ENCODE data around the gene SRF. TPM values are rescaled to one million over a fixed set of nuclear protein-coding genes. Genes with fewer than 3 reads are reported as not detected.
"Not testable (repeated sequence)": the region's sequence is repeated elsewhere in the genome, so short reads cannot be mapped to it uniquely, and the experiment has no call there.

The SRF gene
- total RNA-seq, 3 donors from 2014 or later (not counting 1 experiment from before 2014, with no cell fraction given): 31.6 to 33.0 (median 32.0) TPM

GRCh38 chr6:43138267-43138666 is 32.8 kb upstream of the SRF start:
- 95% methylated on average over 3 of the region's 3 CpGs for WGBS (ENCODE audit: insufficient coverage)
- no peak overlapping the region for H3K27ac ChIP-seq (ENCODE audit: low read length)
- no peaks in the 10 kb centered on the region for H3K9me3 Mint-ChIP-seq

DNA sequence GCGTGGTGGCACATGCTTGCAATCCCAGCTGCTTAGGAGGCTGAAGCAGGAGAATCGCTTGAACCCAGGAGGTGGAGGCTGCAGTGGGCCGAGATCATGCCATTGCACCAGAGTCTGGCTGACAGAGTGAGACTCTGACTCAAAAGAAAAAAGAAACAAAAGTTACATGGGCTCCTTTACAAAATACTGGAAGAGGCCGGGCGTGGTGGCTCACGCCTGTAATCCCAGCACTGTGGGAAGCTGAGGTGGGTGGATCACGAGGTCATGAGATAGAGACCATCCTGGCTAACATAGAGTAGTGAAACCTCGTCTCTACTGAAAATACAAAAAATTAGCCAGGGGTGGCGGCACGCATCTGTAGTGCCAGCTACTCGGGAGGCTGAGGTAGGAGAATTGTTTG is 31.1 kb upstream of the SRF start:
- H3K4me3 Mint-ChIP-seq; H3K27ac Mint-ChIP-seq; H3K36me3 ChIP-seq (ENCODE audit: control insufficient read depth, insufficient read depth, low read length); H3K27me3 Mint-ChIP-seq (ENCODE audit: low read depth in 2 of 2); DNase-seq; H3K27ac ChIP-seq (ENCODE audit: low read length); ATAC-seq; H3K4me3 ChIP-seq (ENCODE audit: low read length); H3K36me3 Mint-ChIP-seq; H3K27me3 ChIP-seq (ENCODE audit: control insufficient read depth, insufficient read depth, low read length); H3K9me3 ChIP-seq (ENCODE audit: control insufficient read depth, insufficient read depth, low read length); H3K9me3 Mint-ChIP-seq: not testable (repeated sequence)
- peaks cover 0 to 20% of the 10 kb centered on the region in 2 donors for H3K4me1 Mint-ChIP-seq
- intact Hi-C loops (cut with micrococcal nuclease): loop anchor here (5.0 kb wide), 1 partner anchor 478 kb away; no protein-coding TSS in a partner anchor
- peaks cover 19% of the 10 kb centered on the region for H3K4me1 ChIP-seq (ENCODE audit: control insufficient read depth, insufficient read depth, low read length)
- 91% methylated on average over 11 of the region's 11 CpGs for WGBS (ENCODE audit: insufficient coverage)

More at GRCh38 chr6:43138267-43138666, 32.8 kb upstream of the SRF start:
- no peaks in the 10 kb centered on the region for H3K36me3 ChIP-seq (ENCODE audit: control insufficient read depth, insufficient read depth, low read length)
- no peak for DNase-seq
- ATAC-seq: no peak
- H3K4me3 ChIP-seq (ENCODE audit: low read length): no peak overlapping the region
- no peak for TF ChIP-seq CTCF (IDR thresholded peaks at IDR 0.05)
- intact Hi-C loops (cut with micrococcal nuclease): no loop called here
- H3K27ac Mint-ChIP-seq: no peak overlapping the region
- peaks cover 0 to 12% of the 10 kb centered on the region in 2 donors for H3K4me1 Mint-ChIP-seq
- no peak overlapping the region for H3K4me3 Mint-ChIP-seq
- no peaks in the 10 kb centered on the region for H3K27me3 ChIP-seq (ENCODE audit: control insufficient read depth, insufficient read depth, low read length)
- no peaks in the 10 kb centered on the region for H3K27me3 Mint-ChIP-seq (ENCODE audit: low read depth in 2 of 2)
- H3K36me3 Mint-ChIP-seq: no peaks in the 10 kb centered on the region
- peaks cover 12% of the 10 kb centered on the region for H3K4me1 ChIP-seq (ENCODE audit: control insufficient read depth, insufficient read depth, low read length)
- no peaks in the 10 kb centered on the region for H3K9me3 ChIP-seq (ENCODE audit: control insufficient read depth, insufficient read depth, low read length)

GRCh38 chr6:43141644-43142043 is 29.4 kb upstream of the SRF start:
- DNase-seq: no peak
- Mint-ChIP-seq H3K4me3 (no peak overlapping the region), H3K4me1 (peaks cover 0 to 20% of the 10 kb centered on the region in 2 donors), H3K27ac (no peak overlapping the region), H3K27me3 (ENCODE audit: low read depth in 2 of 2) (no peaks in the 10 kb centered on the region), H3K36me3 (no peaks in the 10 kb centered on the region), H3K9me3 (no peaks in the 10 kb centered on the region)
- Histone ChIP-seq H3K4me1 (ENCODE audit: control insufficient read depth, insufficient read depth, low read length) (peaks cover 19% of the 10 kb centered on the region), H3K27me3 (ENCODE audit: control insufficient read depth, insufficient read depth, low read length) (no peaks in the 10 kb centered on the region), H3K4me3 (ENCODE audit: low read length) (no peak overlapping the region), H3K36me3 (ENCODE audit: control insufficient read depth, insufficient read depth, low read length) (no peaks in the 10 kb centered on the region), H3K9me3 (ENCODE audit: control insufficient read depth, insufficient read depth, low read length) (no peaks in the 10 kb centered on the region), H3K27ac (ENCODE audit: low read length) (no peak overlapping the region)
- no peak for ATAC-seq
- WGBS (ENCODE audit: insufficient coverage): 94% methylated on average over 16 of the region's 16 CpGs
- no peak for TF ChIP-seq CTCF (IDR thresholded peaks at IDR 0.05)
- intact Hi-C loops (cut with micrococcal nuclease): loop anchor here (5.0 kb wide), 1 partner anchor 479 kb away; no protein-coding TSS in a partner anchor

DNA sequence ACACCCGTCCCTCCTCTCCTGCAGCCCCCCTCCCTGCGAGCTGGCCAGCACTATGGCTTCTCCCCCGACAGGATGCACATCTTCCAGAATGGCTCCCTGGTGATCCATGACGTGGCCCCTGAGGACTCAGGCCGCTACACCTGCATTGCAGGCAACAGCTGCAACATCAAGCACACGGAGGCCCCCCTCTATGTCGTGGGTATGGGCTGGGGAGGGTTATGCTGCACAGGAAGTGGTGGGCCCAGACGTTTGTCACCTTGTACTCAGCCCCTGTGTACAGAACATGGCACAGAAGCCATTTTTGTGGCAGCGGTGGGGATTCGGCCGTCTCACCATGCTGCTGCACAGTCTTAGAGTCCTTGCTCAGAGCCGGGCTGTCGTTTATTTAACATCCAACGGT is 29.0 kb upstream of the SRF start:
- Mint-ChIP-seq H3K27me3 (ENCODE audit: low read depth in 2 of 2) (no peaks in the 10 kb centered on the region), H3K4me3 (no peak overlapping the region), H3K27ac (no peak overlapping the region), H3K4me1 (peaks cover 0 to 20% of the 10 kb centered on the region in 2 donors), H3K36me3 (no peaks in the 10 kb centered on the region), H3K9me3 (no peaks in the 10 kb centered on the region)
- intact Hi-C loops (cut with micrococcal nuclease): loop anchor here (5.0 kb wide), 1 partner anchor 480 kb away; no protein-coding TSS in a partner anchor
- Histone ChIP-seq H3K9me3 (ENCODE audit: control insufficient read depth, insufficient read depth, low read length) (no peaks in the 10 kb centered on the region), H3K4me1 (ENCODE audit: control insufficient read depth, insufficient read depth, low read length) (peaks cover 19% of the 10 kb centered on the region), H3K27ac (ENCODE audit: low read length) (no peak overlapping the region), H3K27me3 (ENCODE audit: control insufficient read depth, insufficient read depth, low read length) (no peaks in the 10 kb centered on the region), H3K36me3 (ENCODE audit: control insufficient read depth, insufficient read depth, low read length) (no peaks in the 10 kb centered on the region), H3K4me3 (ENCODE audit: low read length) (no peak overlapping the region)
- WGBS (ENCODE audit: insufficient coverage): 35% methylated on average over 14 of the region's 14 CpGs
- DNase-seq: peak in 1 of 2 donors; percentile 76
- TF ChIP-seq CTCF (IDR thresholded peaks at IDR 0.05): no peak
- peak in 2 of 3 donors; percentile 49 to 76 for ATAC-seq

Data from natural killer cell (primary cell).